Right ventricle myocardium inferior (tissue), 1 donor: ENCODE data around the gene ENPP6. TPM values are rescaled to one million over a fixed set of nuclear protein-coding genes. Genes with fewer than 3 reads are reported as not detected.

Source experiments
- ATAC-seq: fragments of 200-7000 bp; cut with Tn5 transposase; one replicate; pipeline ENCODE4 v1.9.1; 2020; ENCODE audit warnings: mild to moderate bottlenecking, moderate library complexity
- DNase-seq: peaks from one replicate; pipeline ENCODE4 v3.0.0; 2021; ENCODE audit errors: missing footprints
- intact Hi-C: fragments of 100-400 bp; cut with DNase I; formaldehyde crosslinking; loops from one replicate; pipeline ENCODE4 v1.11.0; 2022
- total RNA-seq: library from RNA; stranded (reverse); fragmentation: NEBNext Ultra II Directional; extraction: Animal tissue kit (Norgen Biotek cat#: 25700); gene quantifications from one replicate; pipeline ENCODE4 v1.2.1, GENCODE V29; 2021
- donor health status: DM: no; HTN: yes; CAD: no; lungs with severe emphysema.

ENPP6 gene
- total RNA-seq, 1 donor from 2014 or later = 0.11 TPM

GRCh38 chr4:184126800-184127199, 90.9 kb downstream of the ENPP6 start:
- no peak for ATAC-seq
- DNase-seq = no peak
- intact Hi-C loops = no loop called here

GRCh38 chr4:184122631-184123408, 94.9 kb downstream of the ENPP6 start:
- DNase-seq (no peak), ATAC-seq (no peak)
- intact Hi-C loops = no loop called here

GRCh38 chr4:184120549-184121127, 97.0 kb downstream of the ENPP6 start:
- no peak for ATAC-seq
- no peak for DNase-seq
- intact Hi-C loops = no loop called here

DNA sequence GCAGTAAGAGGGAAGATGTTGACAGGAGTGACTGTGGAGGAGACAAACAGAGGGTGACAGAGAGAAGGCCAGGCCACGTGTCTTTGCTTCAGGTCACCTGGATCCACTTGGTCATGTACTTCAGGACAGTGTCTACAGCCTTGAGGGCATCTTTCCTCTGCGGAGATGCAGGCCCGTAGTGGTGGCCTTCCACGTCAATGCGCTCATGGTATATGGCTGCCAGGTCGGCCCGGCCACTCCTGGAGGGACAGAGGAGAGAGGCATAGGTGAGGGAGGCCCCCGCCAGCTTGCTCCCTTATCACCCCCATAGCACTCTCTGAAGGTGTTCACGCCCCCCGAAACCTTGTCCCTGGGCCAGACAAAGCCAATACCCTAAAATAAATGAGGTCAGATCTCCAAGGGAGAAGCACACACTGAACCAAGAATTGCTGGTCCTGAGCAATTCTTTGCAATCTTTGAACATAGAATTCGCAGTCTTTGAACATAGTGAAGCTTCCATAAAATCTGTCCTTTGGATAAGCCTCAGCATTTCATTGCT, 99.9 kb downstream of the ENPP6 start:
- no peak for DNase-seq
- intact Hi-C loops = no loop called here
- no peak for ATAC-seq

DNA sequence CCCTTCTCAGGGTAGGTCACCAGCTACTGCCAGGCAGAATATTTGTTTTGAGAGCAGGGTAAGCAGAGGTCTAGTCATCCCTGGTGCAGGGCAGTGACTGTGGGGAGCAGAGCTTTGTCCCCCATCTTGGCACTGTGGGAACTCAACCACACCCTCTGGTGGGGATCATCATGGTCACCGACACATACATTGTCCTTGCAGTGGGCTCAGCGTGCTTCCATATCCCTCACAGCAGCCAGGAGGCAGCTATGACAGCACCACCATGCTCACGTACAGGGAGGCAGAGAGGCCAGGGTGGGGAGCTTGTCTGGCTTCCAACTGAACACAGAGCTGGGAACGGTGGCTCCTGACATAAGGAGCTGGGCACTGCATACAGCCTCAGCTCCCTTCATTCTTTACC, 102.3 kb downstream of the ENPP6 start:
- no peak for DNase-seq
- intact Hi-C loops = no loop called here
- ATAC-seq = no peak

DNA sequence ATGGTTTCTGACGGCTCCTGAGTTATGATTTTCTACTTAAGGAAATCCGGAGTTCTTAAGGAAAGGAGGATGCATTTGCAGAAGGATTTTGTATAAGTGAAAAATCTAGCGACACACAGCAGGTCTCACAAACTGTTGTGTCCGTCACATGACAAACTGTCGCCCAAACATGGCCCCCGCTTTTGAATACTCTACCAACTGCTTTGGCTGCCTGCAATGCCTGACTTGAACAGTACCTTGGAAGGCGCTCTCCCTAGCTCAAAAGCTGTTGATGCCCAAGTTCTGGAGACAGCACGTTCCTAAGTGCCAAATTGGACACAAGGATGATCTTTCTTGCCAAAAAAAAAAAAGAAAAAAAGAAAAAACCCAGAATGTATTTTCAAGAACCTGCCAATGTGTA, 103.2 kb downstream of the ENPP6 start:
- no peak for ATAC-seq
- no peak for DNase-seq
- intact Hi-C loops = no loop called here

DNA sequence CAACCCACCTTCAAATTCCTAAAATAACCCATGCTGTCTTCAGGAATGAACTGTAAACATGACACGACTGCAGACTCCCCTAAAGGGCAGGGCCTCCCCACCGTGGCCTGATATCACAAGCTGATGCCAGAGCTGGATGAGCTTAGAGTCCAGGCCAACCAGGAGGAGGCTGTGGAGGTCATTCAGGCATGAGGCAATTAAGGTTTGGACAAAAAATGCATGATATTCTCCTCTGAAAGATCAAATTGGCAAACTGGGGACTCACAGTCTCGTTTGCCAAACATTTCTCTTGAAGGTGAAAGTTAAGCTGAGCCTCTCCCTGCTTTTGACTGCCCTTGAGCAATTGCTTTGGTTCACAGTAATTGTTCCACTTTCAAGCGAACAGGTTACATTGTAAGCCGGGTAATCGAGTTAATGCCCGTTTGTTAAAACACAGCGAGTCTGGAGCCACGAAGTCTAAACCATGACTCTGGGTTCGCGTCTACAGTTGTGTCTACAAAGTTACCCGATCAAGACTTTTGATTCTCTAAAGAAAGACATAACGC, 105.6 kb downstream of the ENPP6 start:
- no peak for ATAC-seq
- intact Hi-C loops = no loop called here
- DNase-seq = no peak

- DNase-seq = no peak
- peak; percentile 26 for ATAC-seq
- intact Hi-C loops = no loop called here
Measured at GRCh38 chr4:184111233-184111832, 106.3 kb downstream of the ENPP6 start.

DNA sequence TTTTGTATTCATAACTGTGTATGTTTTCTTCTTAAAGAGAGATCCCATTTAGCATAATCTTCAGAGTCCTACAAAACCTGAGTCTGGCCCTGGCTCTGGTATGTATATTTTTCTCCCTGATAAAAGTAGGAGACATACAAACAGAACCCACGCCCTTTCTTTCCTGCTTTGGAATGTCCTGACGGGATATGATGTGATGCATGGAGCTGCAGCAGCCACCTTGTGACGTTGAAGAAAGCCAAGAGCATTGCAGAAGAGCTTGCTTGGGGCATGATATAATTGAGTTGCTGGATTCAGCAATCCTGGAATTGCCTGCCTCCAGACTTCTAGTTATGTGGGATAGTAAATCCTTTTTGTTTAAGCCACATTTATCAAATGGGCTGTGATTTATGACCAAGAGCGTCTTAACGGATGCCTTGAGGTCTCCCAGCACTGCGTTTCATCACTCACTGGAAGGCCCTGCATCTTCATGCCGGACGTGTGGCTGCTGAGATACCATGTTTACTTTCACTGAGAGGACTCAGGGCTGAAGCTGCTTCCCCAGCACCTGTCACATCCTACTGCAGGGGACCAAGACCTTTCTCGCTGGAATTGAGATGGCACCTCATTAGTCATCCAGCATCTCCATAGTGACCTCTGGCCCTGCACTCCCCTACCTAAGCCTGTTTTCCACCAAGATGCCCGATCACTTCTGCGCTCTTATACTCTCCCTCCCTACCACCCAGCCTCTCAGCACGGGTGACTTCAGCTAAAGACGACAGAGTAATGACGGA, 107.0 kb downstream of the ENPP6 start:
- intact Hi-C loops = no loop called here
- DNase-seq (no peak), ATAC-seq (no peak)

DNA sequence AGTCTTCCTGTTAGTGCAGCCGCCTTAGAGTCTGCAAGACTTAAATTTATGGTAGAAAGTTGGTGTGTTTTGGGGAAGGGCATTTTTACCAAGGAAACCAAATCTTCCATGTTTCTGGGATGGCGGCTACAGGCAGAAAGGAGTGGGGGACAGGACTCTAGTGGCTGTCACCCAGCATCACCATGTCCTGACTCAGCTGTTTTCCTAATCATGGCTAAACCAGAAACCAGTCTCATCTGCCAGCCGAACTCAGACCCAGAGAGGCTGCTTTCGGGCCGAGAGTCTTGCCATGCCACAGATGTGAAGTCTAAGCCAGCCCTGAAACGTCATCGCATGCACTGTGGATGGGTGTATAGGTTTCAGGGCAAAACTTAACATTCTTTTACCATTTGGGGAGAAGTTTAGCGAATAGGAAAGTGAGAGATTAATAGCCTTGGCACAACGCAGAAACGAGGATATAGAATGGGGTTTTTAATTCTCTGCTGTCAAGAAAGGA, 109.6 kb downstream of the ENPP6 start:
- ATAC-seq = no peak
- no peak for DNase-seq
- intact Hi-C loops = no loop called here

- intact Hi-C loops = loop anchor here (2.0 to 5.0 kb wide), 3 partner anchors 52 to 197 kb away; partner anchors contain the start of gene STOX2
- peak; percentile 74 for ATAC-seq
Measured at GRCh38 chr4:184104419-184105101, 113.1 kb downstream of the ENPP6 start.

GRCh38 chr4:184103527-184104264, 114.0 kb downstream of the ENPP6 start:
- DNase-seq (no peak), ATAC-seq (peak; percentile 27)
- intact Hi-C loops = loop anchor here (2.0 to 5.0 kb wide), 3 partner anchors 53 to 196 kb away; partner anchors contain the start of gene STOX2

More at GRCh38 chr4:184104419-184105101, 113.1 kb downstream of the ENPP6 start:
- DNase-seq = no peak

- ATAC-seq (no peak), DNase-seq (no peak)
- intact Hi-C loops = loop anchor here (5.0 kb wide), 2 partner anchors 116 to 196 kb away; partner anchors contain the start of gene STOX2
Measured at GRCh38 chr4:184102927-184103326, 114.7 kb downstream of the ENPP6 start.

GRCh38 chr4:184102488-184102887, 115.2 kb downstream of the ENPP6 start:
- DNase-seq (no peak), ATAC-seq (no peak)
- intact Hi-C loops = loop anchor here (5.0 kb wide), 2 partner anchors 115 to 195 kb away; partner anchors contain the start of gene STOX2

DNA sequence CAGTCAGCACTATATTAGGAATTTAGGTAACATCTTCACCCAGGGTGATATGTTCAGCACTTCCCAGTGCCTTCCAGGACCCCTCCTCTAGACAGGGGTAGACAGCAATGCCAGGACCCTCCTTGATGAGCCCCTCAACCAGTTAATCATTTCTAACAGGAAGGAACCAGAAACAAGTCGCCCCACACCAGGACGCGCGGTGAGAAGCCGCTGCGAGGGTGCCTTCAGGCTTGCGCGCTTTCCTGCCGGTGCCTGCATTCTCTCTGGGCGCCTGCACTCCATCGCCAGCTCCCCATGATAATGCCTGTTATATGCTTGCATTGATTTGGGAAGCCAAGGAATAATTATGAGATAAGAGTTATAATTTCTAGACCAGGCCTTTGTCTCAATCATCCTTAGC, 116.0 kb downstream of the ENPP6 start:
- no peak for ATAC-seq

DNA sequence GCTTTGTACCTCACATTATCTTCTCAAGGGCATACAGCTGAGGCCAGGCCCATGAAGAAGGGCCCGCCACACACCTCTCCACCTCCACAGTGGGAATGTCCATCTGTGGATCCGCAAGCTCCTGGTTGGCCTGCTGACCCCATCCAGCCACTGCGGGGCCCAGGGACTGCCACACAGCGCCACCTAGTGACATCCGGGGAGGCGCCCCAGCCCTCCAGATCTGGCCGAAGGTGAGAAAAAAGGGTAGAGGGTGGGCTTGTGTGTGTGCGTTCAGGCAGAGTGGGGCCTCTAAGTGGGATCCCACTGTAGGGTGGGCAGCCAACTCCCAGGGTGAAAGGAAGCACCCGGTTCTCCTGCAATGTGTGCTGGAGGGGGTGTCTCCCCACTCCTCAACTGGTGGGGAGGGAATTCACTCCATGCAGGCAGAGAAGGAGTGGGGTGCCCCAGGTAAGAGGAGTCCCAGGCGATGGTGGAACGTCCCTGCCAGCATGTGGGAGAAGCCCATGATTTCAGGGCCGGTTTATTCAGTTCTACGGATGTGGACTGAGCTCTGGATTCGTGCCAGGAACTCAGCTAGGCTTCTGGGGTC, 117.3 kb downstream of the ENPP6 start:
- DNase-seq (peak; percentile 86), ATAC-seq (peak; percentile 73)
- intact Hi-C loops = loop anchor here (1.0 to 5.0 kb wide), 3 partner anchors 113 to 260 kb away; partner anchors contain the start of gene STOX2

More for the DNA sequence above, 116.0 kb downstream of the ENPP6 start:
- intact Hi-C loops = loop anchor here (5.0 kb wide), 2 partner anchors 114 to 194 kb away; partner anchors contain the start of gene STOX2
- DNase-seq = no peak

DNA sequence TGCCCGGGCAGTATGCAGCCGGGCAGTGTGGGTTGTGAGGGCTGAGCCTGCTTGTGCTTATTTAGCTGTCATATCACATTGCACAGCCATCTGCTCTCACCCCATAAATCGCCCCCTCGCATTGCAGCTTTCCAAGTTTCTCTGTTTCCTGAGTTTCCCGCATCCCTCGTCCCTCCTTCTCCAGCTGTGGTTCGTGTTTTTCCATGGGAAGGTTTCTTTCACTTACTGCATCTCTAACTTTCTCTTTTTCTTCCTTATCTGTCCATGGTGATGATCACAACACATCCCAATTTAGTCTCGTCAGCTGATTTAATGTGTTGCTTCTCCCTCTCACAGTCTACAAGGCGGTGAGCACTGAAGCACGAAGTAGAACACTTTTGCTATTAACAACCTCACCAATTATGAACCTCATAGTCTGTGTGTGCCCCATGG, 118.1 kb downstream of the ENPP6 start:
- DNase-seq (no peak), ATAC-seq (no peak)
- intact Hi-C loops = no loop called here
